Liver (tissue), 9 donors: ENCODE measurements around the gene TEX2. TPM values are rescaled to one million over a fixed set of nuclear protein-coding genes. Genes with fewer than 3 reads are reported as not detected.

Experiments
- DNase-seq: peaks from one replicate; pipeline ENCODE4 v3.0.0-alpha.2; 2017; ENCODE audit warnings: low spot score
- H3K27ac ChIP-seq, 2 donors: one replicate each; pipeline ENCODE4 v1.7.0; 2013; ENCODE audit warnings: inconsistent platforms in 2 of 2, low read length in 2 of 2, control low read depth in 1 of 2, low read depth in 1 of 2, mild to moderate bottlenecking in 1 of 2
- H3K27me3 ChIP-seq, 4 donors: one replicate each; pipeline versions ENCODE4 v1.6.1 to v1.7.0; 2013; ENCODE audit warnings: low read length in 3 of 4, inconsistent platforms in 1 of 4, mild to moderate bottlenecking in 1 of 4, moderate library complexity in 1 of 4; ENCODE audit not compliant: control insufficient read depth in 4 of 4, insufficient read depth in 4 of 4
- H3K36me3 ChIP-seq, 4 donors: one replicate each; pipeline versions ENCODE4 v1.6.1 to v1.7.0; 2013; ENCODE audit warnings: low read length in 3 of 4, mild to moderate bottlenecking in 3 of 4, low read depth in 1 of 4, moderate library complexity in 1 of 4; ENCODE audit not compliant: control insufficient read depth in 4 of 4, insufficient read depth in 3 of 4
- H3K4me1 ChIP-seq, 4 donors: one replicate each; pipeline versions ENCODE4 v1.6.1 to v1.7.0; 2013; ENCODE audit warnings: low read length in 3 of 4, mild to moderate bottlenecking in 3 of 4, moderate library complexity in 1 of 4; ENCODE audit not compliant: control insufficient read depth in 4 of 4, insufficient read depth in 4 of 4
- H3K4me3 ChIP-seq, 3 donors: one replicate each; pipeline versions ENCODE4 v1.6.1 to v1.7.0; 2013; ENCODE audit warnings: low read length in 3 of 3, control low read depth in 1 of 3, low read depth in 1 of 3, mild to moderate bottlenecking in 1 of 3
- H3K9ac ChIP-seq, 2 donors: one replicate each; pipeline ENCODE4 v1.7.0; 2013; ENCODE audit warnings: low read length in 2 of 2, mild to moderate bottlenecking in 2 of 2, moderate library complexity in 2 of 2, control low read depth in 1 of 2, low read depth in 1 of 2
- H3K9me3 ChIP-seq, 4 donors: one replicate each; pipeline versions ENCODE4 v1.6.1 to v1.7.0; 2013; ENCODE audit warnings: low read length in 3 of 4; ENCODE audit not compliant: control insufficient read depth in 4 of 4
- CTCF ChIP-seq: fragments of 150-350 bp; IDR thresholded peaks from 2 replicates; pipeline ENCODE4 v1.5.1; 2017; ENCODE audit warnings: improper control_type of control experiment, low read depth, low read length; ENCODE audit not compliant: missing input control
- EGR1 ChIP-seq, 2 donors: IDR thresholded peaks; 2 replicates each; pipeline ENCODE4 v1.6.1; 2016 to 2018; ENCODE audit warnings: antibody characterized with exemption in 2 of 2, low read depth in 2 of 2
- FOXA1 ChIP-seq: IDR thresholded peaks from 2 replicates; pipeline ENCODE4 v1.6.1; 2016; ENCODE audit warnings: antibody characterized with exemption
- FOXA2 ChIP-seq: IDR thresholded peaks from 2 replicates; pipeline ENCODE4 v1.6.1; 2016; ENCODE audit warnings: antibody characterized with exemption
- GABPA ChIP-seq, 2 donors: IDR thresholded peaks in 1 of 2; conservative IDR thresholded peaks in 1 of 2; 2 replicates each; pipeline ENCODE4 v1.6.1; 2016; ENCODE audit warnings: antibody characterized with exemption in 2 of 2, mild to moderate bottlenecking in 1 of 2, moderate library complexity in 1 of 2
- HNF4A ChIP-seq, 2 donors: conservative IDR thresholded peaks; 2 replicates each; pipeline ENCODE4 v1.6.1; 2016; ENCODE audit warnings: antibody characterized with exemption in 2 of 2, mild to moderate bottlenecking in 2 of 2
- JUND ChIP-seq, 2 donors: IDR thresholded peaks; 2 replicates each; pipeline ENCODE4 v1.6.1; 2016; ENCODE audit warnings: antibody characterized with exemption in 2 of 2
- MAX ChIP-seq: IDR thresholded peaks from 2 replicates; pipeline ENCODE4 v1.6.1; 2016; ENCODE audit warnings: antibody characterized with exemption
- NR2F2 ChIP-seq: IDR thresholded peaks from 2 replicates; pipeline ENCODE4 v1.6.1; 2016; ENCODE audit warnings: antibody characterized with exemption
- RAD21 ChIP-seq, 2 donors: IDR thresholded peaks; 2 replicates each; pipeline ENCODE4 v1.6.1; 2016; ENCODE audit warnings: antibody characterized with exemption in 2 of 2, mild to moderate bottlenecking in 2 of 2
- REST ChIP-seq: IDR thresholded peaks from 2 replicates; pipeline ENCODE4 v1.6.1; 2016; ENCODE audit warnings: antibody characterized with exemption, mild to moderate bottlenecking
- TAF1 ChIP-seq: conservative IDR thresholded peaks from 2 replicates; pipeline ENCODE4 v1.6.1; 2016; ENCODE audit warnings: antibody characterized with exemption, mild to moderate bottlenecking
- ZBTB33 ChIP-seq: IDR thresholded peaks from 2 replicates; pipeline ENCODE4 v1.6.1; 2016; ENCODE audit warnings: antibody characterized with exemption
- WGBS: extraction: QIAGEN DNeasy Blood & Tissue Kit; methylation state at CpG from one replicate; pipeline ENCODE4 v1.1.7; 2013; 5-methylcytosine and 5-hydroxymethylcytosine counted together
- polyA plus RNA-seq, 2 donors: library from polyadenylated mRNA; stranded (reverse) in 1 of 2; unstranded in 1 of 2; fragments of 200-250 nt in 1 of 2; fragments of >200 nt in 1 of 2; fragmentation: Nextera tagmentation in 1 of 2; extraction: Ambion mirVana in 1 of 2; gene quantifications; one replicate each; pipeline versions ENCODE4 v1.2.1 to v1.2.3, GENCODE V29; 2013 to 2015
- total RNA-seq, 2 donors: library from RNA; depleted of rRNA; stranded (reverse); fragments of >200 nt; gene quantifications; one replicate each; pipeline ENCODE4 v1.2.3, GENCODE V29; 2014
- donor health status: healthy.
- donor health status: healthy.
- donor health status: healthy.
- donor health status: healthy.
- donor health status: healthy.

TEX2 gene
- total and polyA plus RNA-seq, 4 donors = 15.9 to 39.8 (median 28.2) TPM

- TF ChIP-seq ZBTB33 = no peak
- TF ChIP-seq GABPA (IDR thresholded peaks at IDR 0.05 in 1 of 2, conservative IDR thresholded peaks at IDR 0.05 in 1 of 2) = no peak
- TF ChIP-seq CTCF = no peak
- no peak for TF ChIP-seq JUND (IDR thresholded peaks at IDR 0.05)
- TF ChIP-seq EGR1 (IDR thresholded peaks at IDR 0.05; ENCODE audit: low read depth in 2 of 2) = no peak
- TF ChIP-seq TAF1 = no peak
- H3K9me3 ChIP-seq = no peaks in the 10 kb centered on the region
- H3K27ac ChIP-seq = no peak overlapping the region
- H3K9ac ChIP-seq = no peak overlapping the region
- H3K27me3 ChIP-seq = no peaks in the 10 kb centered on the region
- H3K4me3 ChIP-seq = no peak overlapping the region
- DNase-seq = no peak
- peaks cover 0 to 16% (median 11%) of the 10 kb centered on the region in 4 donors for H3K36me3 ChIP-seq
- peaks cover 0 to 2% (median 0%) of the 10 kb centered on the region in 4 donors for H3K4me1 ChIP-seq
- 96% methylated on average over 4 of the region's 4 CpGs for WGBS
Observed at GRCh38 chr17:64165347-64165746, 97.7 kb downstream of the TEX2 start.

- H3K9ac ChIP-seq = no peak overlapping the region
- H3K36me3 ChIP-seq = peaks cover 0 to 14% (median 11%) of the 10 kb centered on the region in 4 donors
- DNase-seq = no peak
- H3K9me3 ChIP-seq = no peaks in the 10 kb centered on the region
- 92% methylated on average over 6 of the region's 6 CpGs for WGBS
- no peak overlapping the region for H3K27ac ChIP-seq
- peaks cover 0 to 2% (median 0%) of the 10 kb centered on the region in 4 donors for H3K4me1 ChIP-seq
- H3K27me3 ChIP-seq = no peaks in the 10 kb centered on the region
- TF ChIP-seq EGR1 (IDR thresholded peaks at IDR 0.05; ENCODE audit: low read depth in 2 of 2) (no peak), HNF4A (conservative IDR thresholded peaks at IDR 0.05) (no peak), REST (no peak), TAF1 (no peak), FOXA1 (no peak), GABPA (IDR thresholded peaks at IDR 0.05 in 1 of 2, conservative IDR thresholded peaks at IDR 0.05 in 1 of 2) (no peak), MAX (no peak), FOXA2 (no peak), ZBTB33 (no peak), RAD21 (IDR thresholded peaks at IDR 0.05) (no peak), NR2F2 (no peak)
- H3K4me3 ChIP-seq = no peak overlapping the region
Observed at GRCh38 chr17:64164596-64165285, 98.3 kb downstream of the TEX2 start.
